IPS DF 6.9 (cell line): ENCODE results near the gene NDUFB7.
"Not testable (repeated sequence)": the region's sequence is repeated elsewhere in the genome, so short reads cannot be mapped to it uniquely, and the experiment has no call there.

Experiments used
- DNase-seq: peaks from one replicate; pipeline ENCODE4 v3.0.0-alpha.2; 2013; ENCODE audit warnings: low read depth, low spot score
- H3K27ac ChIP-seq: one replicate; pipeline ENCODE4 v1.5.1; 2013; ENCODE audit warnings: low read length, control low read depth
- H3K27me3 ChIP-seq: 2 replicates; pipeline ENCODE4 v1.6.1; 2013; ENCODE audit warnings: mild to moderate bottlenecking, low read length; ENCODE audit not compliant: control insufficient read depth, insufficient read depth
- H3K36me3 ChIP-seq: 2 replicates; pipeline ENCODE4 v1.6.1; 2013; ENCODE audit warnings: low read length; ENCODE audit not compliant: control insufficient read depth, insufficient read depth
- H3K4me1 ChIP-seq: 2 replicates; pipeline ENCODE4 v1.6.1; 2013; ENCODE audit warnings: low read length; ENCODE audit not compliant: control insufficient read depth, insufficient read depth
- H3K4me3 ChIP-seq: 2 replicates; pipeline ENCODE4 v1.5.1; 2013; ENCODE audit warnings: mild to moderate bottlenecking, low read length
- H3K9me3 ChIP-seq: 2 replicates; pipeline ENCODE4 v1.6.1; 2013; ENCODE audit warnings: low read length, inconsistent platforms; ENCODE audit not compliant: control insufficient read depth, insufficient read depth
- WGBS: extraction: QIAGEN DNeasy Blood & Tissue Kit; methylation state at CpG from one replicate; pipeline ENCODE4 v1.1.7; 2013; ENCODE audit warnings: mixed read lengths, missing lambda C conversion rate; ENCODE audit not compliant: insufficient read length, insufficient coverage; 5-methylcytosine and 5-hydroxymethylcytosine counted together

Gene NDUFB7

DNA sequence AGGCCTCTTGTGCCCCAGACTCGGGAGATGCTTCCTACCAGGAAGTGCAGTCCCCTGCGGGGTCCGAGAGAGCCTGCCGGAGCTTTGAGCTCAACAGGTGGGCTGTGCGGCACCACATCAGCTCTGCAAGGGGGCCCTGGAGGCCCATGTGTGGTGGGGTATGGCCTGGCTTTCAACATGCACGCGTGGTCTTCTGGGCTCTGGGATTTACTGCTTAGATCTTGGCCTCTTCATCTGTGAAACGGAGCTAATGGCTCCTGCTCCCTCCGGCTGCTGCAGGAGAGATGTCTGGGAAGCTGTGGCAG, 18.0 kb downstream of the NDUFB7 start:
- H3K9me3 ChIP-seq: no peaks in the 10 kb centered on the region
- no peak overlapping the region for H3K27ac ChIP-seq
- DNase-seq: no peak
- no CpG with 5 or more reads among the region's 9 CpGs for WGBS
- no peak overlapping the region for H3K4me3 ChIP-seq
- H3K27me3 ChIP-seq: no peaks in the 10 kb centered on the region
- peaks cover 6% of the 10 kb centered on the region for H3K4me1 ChIP-seq
- no peaks in the 10 kb centered on the region; the same call in 1 of the 2 replicates for H3K36me3 ChIP-seq

GRCh38 chr19:14553042-14553938, 18.6 kb downstream of the NDUFB7 start:
- no peaks in the 10 kb centered on the region; the same call in 1 of the 2 replicates for H3K36me3 ChIP-seq
- WGBS: no CpG with 5 or more reads among the region's 35 CpGs
- no peaks in the 10 kb centered on the region for H3K27me3 ChIP-seq
- no peak overlapping the region for H3K4me3 ChIP-seq
- no peak for DNase-seq
- peaks cover 2% of the 10 kb centered on the region; the same call in 1 of the 2 replicates for H3K4me1 ChIP-seq
- no peaks in the 10 kb centered on the region for H3K9me3 ChIP-seq
- H3K27ac ChIP-seq: no peak overlapping the region

DNA sequence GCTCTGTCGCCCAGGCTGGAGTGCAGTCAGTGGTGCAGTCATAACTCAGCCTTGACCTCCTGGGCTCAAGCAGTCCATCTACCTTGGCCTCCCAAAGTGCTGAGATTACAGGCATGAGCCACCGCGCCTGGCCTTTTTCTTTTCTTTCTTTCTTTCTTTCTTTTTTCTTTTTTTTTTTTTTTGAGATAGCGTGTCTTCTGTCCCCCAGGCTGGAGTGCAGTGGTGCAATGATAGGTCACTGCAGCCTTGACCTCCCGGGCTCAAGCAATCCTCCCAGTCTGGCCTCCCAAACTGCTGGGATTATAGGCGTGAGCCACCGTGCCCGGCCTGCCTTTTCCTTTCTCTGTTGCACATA, 19.9 kb downstream of the NDUFB7 start:
- H3K27me3 ChIP-seq, DNase-seq, H3K4me1 ChIP-seq, H3K36me3 ChIP-seq, H3K9me3 ChIP-seq, H3K4me3 ChIP-seq, H3K27ac ChIP-seq: not testable (repeated sequence)
- WGBS: no CpG with 5 or more reads among the region's 8 CpGs

GRCh38 chr19:14551134-14552005, 20.5 kb downstream of the NDUFB7 start:
- not testable (repeated sequence) for H3K4me1 ChIP-seq, H3K36me3 ChIP-seq, H3K9me3 ChIP-seq, H3K4me3 ChIP-seq, H3K27me3 ChIP-seq, H3K27ac ChIP-seq
- peak; percentile 55 for DNase-seq
- no CpG with 5 or more reads among the region's 12 CpGs for WGBS

GRCh38 chr19:14550201-14550754, 21.6 kb downstream of the NDUFB7 start:
- H3K27me3 ChIP-seq: no peaks in the 10 kb centered on the region
- H3K36me3 ChIP-seq: no peaks in the 10 kb centered on the region; the same call in 1 of the 2 replicates
- DNase-seq: no peak
- WGBS: no CpG with 5 or more reads among the region's 15 CpGs
- peaks cover 3% of the 10 kb centered on the region; the same call in 1 of the 2 replicates for H3K4me1 ChIP-seq
- H3K9me3 ChIP-seq: no peaks in the 10 kb centered on the region
- H3K27ac ChIP-seq: no peak overlapping the region
- H3K4me3 ChIP-seq: no peak overlapping the region

- Histone ChIP-seq H3K4me3 (no peak overlapping the region), H3K27me3 (no peaks in the 10 kb centered on the region), H3K9me3 (no peaks in the 10 kb centered on the region), H3K27ac (no peak overlapping the region), H3K36me3 (no peaks in the 10 kb centered on the region), H3K4me1 (0 out of 2 replicates have a peak, but pooled peaks cover 1% of the 10 kb centered on the region)
- no CpG with 5 or more reads among the region's 9 CpGs for WGBS
- DNase-seq: no peak
Observed at GRCh38 chr19:14545716-14546082, 26.2 kb downstream of the NDUFB7 start.

GRCh38 chr19:14544977-14545715, 26.7 kb downstream of the NDUFB7 start:
- Histone ChIP-seq H3K4me3 (no peak overlapping the region), H3K27me3 (no peaks in the 10 kb centered on the region), H3K4me1 (0 out of 2 replicates have a peak, but pooled peaks cover 1% of the 10 kb centered on the region), H3K36me3 (no peaks in the 10 kb centered on the region), H3K27ac (no peak overlapping the region), H3K9me3 (no peaks in the 10 kb centered on the region)
- no peak for DNase-seq
- WGBS: no CpG with 5 or more reads among the region's 21 CpGs

GRCh38 chr19:14544047-14544446, 27.8 kb downstream of the NDUFB7 start:
- 0 out of 2 replicates have a peak, but pooled peaks cover 1% of the 10 kb centered on the region for H3K4me1 ChIP-seq
- H3K4me3 ChIP-seq: no peak overlapping the region
- no peak for DNase-seq
- no CpG with 5 or more reads among the region's 5 CpGs for WGBS
- no peaks in the 10 kb centered on the region for H3K36me3 ChIP-seq
- H3K27ac ChIP-seq: no peak overlapping the region
- H3K27me3 ChIP-seq: no peaks in the 10 kb centered on the region
- H3K9me3 ChIP-seq: no peaks in the 10 kb centered on the region

- no peaks in the 10 kb centered on the region for H3K27me3 ChIP-seq
- H3K4me3 ChIP-seq: no peak overlapping the region
- no CpG with 5 or more reads among the region's 7 CpGs for WGBS
- H3K4me1 ChIP-seq: 0 out of 2 replicates have a peak, but pooled peaks cover 1% of the 10 kb centered on the region
- H3K9me3 ChIP-seq: no peaks in the 10 kb centered on the region
- H3K27ac ChIP-seq: no peak overlapping the region
- no peak for DNase-seq
- no peaks in the 10 kb centered on the region for H3K36me3 ChIP-seq
Observed at GRCh38 chr19:14542711-14543328, 29.0 kb downstream of the NDUFB7 start.
